ENCODE data around the gene ACOX1.

ACOX1 gene
- total RNA-seq = 31.6 to 86.9 (median 66.6) reads per million in 9 experiments

DNA sequence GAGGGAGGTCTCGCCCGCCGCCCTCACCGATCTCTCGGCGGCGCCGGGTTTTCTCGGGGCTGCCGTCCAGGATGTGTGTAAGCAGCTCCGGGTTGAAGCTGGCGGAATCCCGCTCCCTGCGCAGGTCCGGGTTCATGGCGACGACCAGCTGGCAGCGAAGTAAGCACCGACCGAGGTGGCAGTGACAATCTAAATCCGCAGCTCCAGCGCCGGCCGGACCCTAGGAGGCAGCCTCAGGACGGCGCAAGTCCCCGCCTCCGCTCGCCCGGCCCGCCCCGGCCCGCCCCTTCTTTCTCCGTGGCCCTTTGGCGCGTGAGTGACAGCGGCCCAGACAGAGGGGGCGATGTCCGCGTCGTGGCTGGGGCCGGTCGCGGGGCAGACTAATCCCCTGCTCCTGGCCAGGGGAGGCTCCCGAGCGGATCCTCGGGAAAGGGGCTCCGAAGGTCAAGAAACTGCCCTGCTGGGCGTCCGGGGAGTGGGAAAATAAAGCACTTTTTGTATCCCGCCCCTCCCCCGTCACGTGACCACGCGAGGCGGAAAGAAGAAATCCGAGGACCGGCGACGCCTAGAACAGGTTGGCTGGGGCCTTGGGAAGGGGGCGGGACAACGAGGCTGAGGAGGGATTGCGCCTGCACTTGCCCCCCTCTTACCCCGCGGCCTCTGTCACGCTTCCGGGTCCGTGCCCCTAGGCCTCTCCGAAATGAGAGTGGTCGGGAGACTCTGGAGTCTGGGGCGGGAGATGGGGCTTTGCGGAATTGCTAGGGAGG lies at the start of gene ACOX1, which contains the start of gene TEN1:
Gene ACOX1 (minus strand): TSS at position 229 of the 767 bp plus-strand sequence. CDS start 93 bp downstream, at position 136.
Gene TEN1 (plus strand): TSS at position 303 of the 767 bp plus-strand sequence. CDS start 6,953 bp downstream, outside the sequence.
- H3K9me3 Mint-ChIP-seq = no peaks in the 10 kb centered on the region
- peak within 1 kb of the TSS; percentile 100 for H3K4me3 Mint-ChIP-seq
- no peaks in the 10 kb centered on the region for H3K27me3 Mint-ChIP-seq
- ATAC-seq (replicated peaks) (peak; percentile 93), DNase-seq (peak; percentile 91 to 95 (median 93))
- peaks cover 14% of the 10 kb centered on the region for H3K36me3 Mint-ChIP-seq (ENCODE audit: insufficient read depth)
- peaks cover 11 to 23% of the 10 kb centered on the region in 2 donors for H3K4me1 Mint-ChIP-seq (ENCODE audit: low read depth in 2 of 2)
- H3K27ac Mint-ChIP-seq = peak within 1 kb of the TSS; percentile 100

DNA sequence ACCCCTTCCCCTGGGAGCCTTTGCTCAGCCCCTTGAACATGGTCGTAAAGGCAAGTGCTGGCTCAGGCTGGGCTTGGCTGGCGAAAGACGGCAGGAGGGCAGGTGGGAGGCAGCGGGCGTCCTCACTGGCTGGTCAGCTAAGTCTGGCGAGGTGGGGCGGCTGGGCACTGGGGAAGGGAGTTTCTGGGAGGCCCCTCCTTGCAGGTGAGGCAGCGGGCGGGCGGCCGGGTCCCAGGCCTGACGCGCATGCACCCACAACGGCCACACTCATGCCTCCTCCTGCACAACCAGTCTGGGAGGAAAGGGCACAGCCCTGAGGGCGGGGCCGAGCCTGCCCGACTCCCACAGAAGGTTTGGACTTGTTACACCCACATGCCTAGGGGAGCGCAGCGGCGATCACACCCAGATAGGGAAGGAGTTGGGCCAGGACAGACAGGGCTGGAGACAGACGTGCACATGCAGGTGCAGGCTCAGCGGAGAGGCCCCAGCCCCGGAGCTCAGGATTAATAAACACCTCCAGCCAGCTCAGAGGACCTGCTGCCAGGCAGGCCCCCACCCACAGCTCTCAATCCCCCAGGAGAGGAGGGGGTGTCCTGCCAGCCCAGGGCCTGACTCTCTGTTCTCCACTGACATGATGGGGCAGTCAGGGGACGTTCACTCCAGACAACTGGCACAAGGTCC lies 48.3 kb upstream of the ACOX1 start, which contains the start of gene EVPL:
Gene EVPL (minus strand): TSS at position 148 of the 681 bp plus-strand sequence. CDS start 108 bp downstream, at position 40.
- Mint-ChIP-seq H3K36me3 (ENCODE audit: insufficient read depth) (no peaks in the 10 kb centered on the region), H3K27ac (peak within 1 kb of the TSS in 1 of 2 donors; percentile 19), H3K27me3 (no peaks in the 10 kb centered on the region), H3K4me1 (ENCODE audit: low read depth in 2 of 2) (peaks cover 8 to 13% of the 10 kb centered on the region in 2 donors), H3K9me3 (no peaks in the 10 kb centered on the region), H3K4me3 (no peak within 1 kb of the TSS)
- DNase-seq (no peak), ATAC-seq (replicated peaks) (no peak)

DNA sequence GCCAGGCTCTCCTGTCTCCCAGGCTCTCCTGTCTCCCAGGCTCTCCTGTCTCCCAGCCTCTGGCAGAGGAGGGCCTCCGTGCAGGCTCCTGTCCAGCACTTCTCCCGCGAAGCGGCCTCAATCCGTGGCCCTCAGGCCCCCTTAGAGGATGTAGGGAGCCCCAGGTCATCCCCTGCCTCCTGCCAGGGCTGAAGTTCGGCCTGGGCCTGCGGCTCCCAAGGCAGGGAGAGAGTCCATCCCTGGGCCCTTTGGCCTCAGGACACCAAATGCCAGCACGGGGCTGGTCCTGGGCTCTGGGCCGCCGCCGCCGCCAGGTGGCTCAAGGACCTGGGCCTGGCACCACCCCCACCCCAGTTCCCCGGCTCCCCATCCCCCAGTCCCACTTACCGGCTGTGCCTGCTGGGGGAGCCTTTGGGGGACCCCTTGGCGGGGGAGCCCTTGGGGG lies 47.8 kb upstream of the ACOX1 start:
- no peak overlapping the region for H3K4me3 Mint-ChIP-seq
- no peaks in the 10 kb centered on the region for H3K36me3 Mint-ChIP-seq (ENCODE audit: insufficient read depth)
- no peaks in the 10 kb centered on the region for H3K9me3 Mint-ChIP-seq
- DNase-seq (no peak), ATAC-seq (replicated peaks) (no peak)
- peaks cover 8 to 13% of the 10 kb centered on the region in 2 donors for H3K4me1 Mint-ChIP-seq (ENCODE audit: low read depth in 2 of 2)
- H3K27me3 Mint-ChIP-seq = no peaks in the 10 kb centered on the region
- H3K27ac Mint-ChIP-seq = peak overlapping the region in 1 of 2 donors; percentile 19

DNA sequence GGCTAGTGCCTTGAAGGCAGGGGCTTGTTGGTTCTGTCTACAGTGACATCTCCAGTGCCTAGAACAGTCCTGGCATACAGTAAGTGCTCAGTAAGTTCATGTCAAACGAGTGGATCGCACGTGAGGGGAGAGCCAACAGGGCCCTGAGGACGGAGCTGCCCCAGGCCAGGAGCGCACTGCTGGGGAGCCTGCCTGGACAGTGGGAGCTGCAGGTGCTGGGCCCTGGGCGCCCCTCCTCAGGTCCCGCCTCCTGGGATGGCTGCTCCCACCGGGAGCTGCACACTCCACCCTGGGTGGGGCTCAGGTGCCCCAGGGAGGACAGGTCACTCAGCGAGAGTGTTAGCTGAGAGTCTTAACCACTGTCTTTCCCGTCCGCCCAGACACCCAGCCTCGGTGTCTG lies 46.3 kb upstream of the ACOX1 start:
- peak overlapping the region in 1 of 2 donors; percentile 17 for H3K27ac Mint-ChIP-seq
- H3K27me3 Mint-ChIP-seq = no peaks in the 10 kb centered on the region
- DNase-seq = no peak
- no peak for ATAC-seq (replicated peaks)
- no peaks in the 10 kb centered on the region for H3K9me3 Mint-ChIP-seq
- no peaks in the 10 kb centered on the region for H3K36me3 Mint-ChIP-seq (ENCODE audit: insufficient read depth)
- H3K4me1 Mint-ChIP-seq (ENCODE audit: low read depth in 2 of 2) = peaks cover 8 to 13% of the 10 kb centered on the region in 2 donors
- no peak overlapping the region for H3K4me3 Mint-ChIP-seq

DNA sequence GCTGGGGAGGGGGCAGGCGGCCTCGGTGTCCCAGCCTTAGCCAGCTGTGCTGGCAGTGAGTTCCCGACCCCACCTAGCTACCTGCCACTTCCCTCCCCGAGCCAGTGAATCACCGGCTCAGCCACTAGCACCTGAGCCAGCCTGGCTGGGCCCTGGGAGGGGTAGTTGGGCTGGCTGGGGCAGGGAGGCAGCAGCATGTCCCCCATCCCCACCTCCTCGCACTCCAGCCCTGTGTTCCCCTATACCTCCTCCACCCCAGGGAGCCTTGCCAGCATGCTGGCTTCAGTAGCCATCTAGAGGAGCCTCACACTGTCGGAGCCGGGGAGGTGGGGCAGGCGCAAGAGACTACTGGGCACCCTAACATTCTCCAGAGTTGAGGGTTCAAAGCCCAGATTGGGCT lies 45.4 kb upstream of the ACOX1 start:
- Mint-ChIP-seq H3K27me3 (no peaks in the 10 kb centered on the region), H3K9me3 (no peaks in the 10 kb centered on the region), H3K4me3 (no peak overlapping the region), H3K36me3 (ENCODE audit: insufficient read depth) (no peaks in the 10 kb centered on the region), H3K4me1 (ENCODE audit: low read depth in 2 of 2) (peaks cover 3 to 6% of the 10 kb centered on the region in 2 donors), H3K27ac (peak overlapping the region in 1 of 2 donors; percentile 17)
- no peak for ATAC-seq (replicated peaks)
- DNase-seq = no peak

DNA sequence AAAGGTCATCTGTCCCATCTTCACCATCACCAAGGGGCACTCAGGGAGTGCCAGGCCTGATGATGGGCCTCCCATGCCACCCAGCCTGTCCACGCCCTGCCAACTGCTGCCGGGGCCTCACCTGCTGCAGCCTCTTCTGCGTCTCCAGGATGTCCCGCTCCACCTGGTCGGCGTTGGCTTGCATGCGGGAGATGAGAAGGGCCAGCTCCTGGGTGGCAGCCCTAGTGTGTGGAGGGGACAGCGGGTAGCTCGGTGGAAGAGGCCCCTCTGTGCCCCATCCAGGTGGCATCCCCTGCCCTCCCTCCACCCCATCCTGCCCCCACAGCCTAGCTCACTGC lies 44.9 kb upstream of the ACOX1 start:
- Mint-ChIP-seq H3K36me3 (ENCODE audit: insufficient read depth) (no peaks in the 10 kb centered on the region), H3K4me3 (no peak overlapping the region), H3K27ac (no peak overlapping the region), H3K4me1 (ENCODE audit: low read depth in 2 of 2) (peaks cover 0 to 1% of the 10 kb centered on the region in 2 donors), H3K27me3 (no peaks in the 10 kb centered on the region), H3K9me3 (no peaks in the 10 kb centered on the region)
- no peak for DNase-seq
- ATAC-seq (replicated peaks) = no peak

DNA sequence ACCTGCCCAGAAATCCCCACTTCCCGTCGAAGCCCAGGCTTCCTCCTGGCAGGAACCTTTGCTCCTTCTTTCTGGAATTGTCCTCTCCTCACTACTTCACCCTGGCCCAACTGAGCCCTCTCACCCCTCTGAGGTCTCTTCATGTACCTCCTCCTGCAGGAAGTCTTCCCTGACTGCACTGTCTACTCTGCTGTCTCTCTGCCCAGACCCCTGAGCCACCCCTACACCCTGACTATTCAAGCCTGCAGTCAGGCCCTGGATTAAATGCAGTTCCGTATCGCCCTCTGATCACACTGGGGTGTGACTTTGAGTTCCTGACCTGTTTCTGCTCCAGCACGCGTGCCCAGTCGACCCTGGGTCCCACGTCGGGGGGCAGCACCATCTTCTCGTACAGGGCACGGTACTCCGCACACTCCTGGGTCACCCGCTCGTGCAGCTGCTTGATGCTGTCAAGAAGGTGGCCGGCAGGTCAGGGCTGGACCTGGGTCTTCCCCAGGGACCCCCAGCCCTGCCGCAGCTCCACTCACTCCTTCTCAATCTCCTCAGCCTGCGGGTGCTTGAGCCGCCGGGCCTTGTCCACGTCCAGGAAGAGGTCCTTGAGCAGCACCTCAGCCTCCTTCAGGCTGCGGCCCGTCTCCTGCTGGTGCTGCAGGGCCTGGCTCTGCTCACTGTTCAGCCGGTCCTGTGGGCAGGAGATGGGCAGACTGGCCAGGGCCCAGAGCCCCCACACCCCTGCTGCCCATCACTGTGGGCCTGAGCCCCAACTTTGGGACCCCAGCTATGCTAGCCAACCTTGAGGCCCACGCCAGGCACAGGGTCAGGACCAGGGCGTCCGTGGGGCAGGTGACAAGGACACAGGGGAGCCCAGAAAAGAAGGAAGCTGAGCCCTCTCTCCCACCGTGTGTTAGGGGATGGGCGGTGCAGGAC lies 44.3 kb upstream of the ACOX1 start:
- H3K4me1 Mint-ChIP-seq (ENCODE audit: low read depth in 2 of 2) = no peaks in the 10 kb centered on the region
- no peaks in the 10 kb centered on the region for H3K9me3 Mint-ChIP-seq
- no peak overlapping the region for H3K4me3 Mint-ChIP-seq
- ATAC-seq (replicated peaks) (no peak), DNase-seq (no peak)
- H3K27me3 Mint-ChIP-seq = no peaks in the 10 kb centered on the region
- H3K36me3 Mint-ChIP-seq (ENCODE audit: insufficient read depth) = no peaks in the 10 kb centered on the region
- peak overlapping the region in 1 of 2 donors; percentile 10 for H3K27ac Mint-ChIP-seq

DNA sequence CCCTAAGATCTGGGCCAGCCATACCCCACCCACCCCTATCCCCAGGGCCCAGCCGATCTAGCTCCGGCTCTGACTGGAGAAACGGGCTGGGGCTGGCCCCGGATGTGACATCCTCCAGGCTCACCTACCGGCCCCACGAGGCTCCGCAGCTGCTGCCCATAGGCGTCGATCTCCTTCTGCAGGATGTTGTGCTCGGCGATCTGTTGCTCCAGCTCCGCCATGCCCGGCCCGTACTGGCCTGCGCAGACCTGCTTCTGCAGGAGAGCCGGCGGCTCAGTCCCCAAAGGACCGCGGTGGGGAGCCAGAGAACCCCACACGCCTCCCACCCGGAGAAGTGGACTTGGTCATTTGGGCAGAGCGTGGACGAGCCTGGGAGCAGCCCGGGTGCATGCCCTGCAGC lies 43.3 kb upstream of the ACOX1 start:
- H3K9me3 Mint-ChIP-seq = no peaks in the 10 kb centered on the region
- no peak for ATAC-seq (replicated peaks)
- no peak overlapping the region for H3K4me3 Mint-ChIP-seq

DNA sequence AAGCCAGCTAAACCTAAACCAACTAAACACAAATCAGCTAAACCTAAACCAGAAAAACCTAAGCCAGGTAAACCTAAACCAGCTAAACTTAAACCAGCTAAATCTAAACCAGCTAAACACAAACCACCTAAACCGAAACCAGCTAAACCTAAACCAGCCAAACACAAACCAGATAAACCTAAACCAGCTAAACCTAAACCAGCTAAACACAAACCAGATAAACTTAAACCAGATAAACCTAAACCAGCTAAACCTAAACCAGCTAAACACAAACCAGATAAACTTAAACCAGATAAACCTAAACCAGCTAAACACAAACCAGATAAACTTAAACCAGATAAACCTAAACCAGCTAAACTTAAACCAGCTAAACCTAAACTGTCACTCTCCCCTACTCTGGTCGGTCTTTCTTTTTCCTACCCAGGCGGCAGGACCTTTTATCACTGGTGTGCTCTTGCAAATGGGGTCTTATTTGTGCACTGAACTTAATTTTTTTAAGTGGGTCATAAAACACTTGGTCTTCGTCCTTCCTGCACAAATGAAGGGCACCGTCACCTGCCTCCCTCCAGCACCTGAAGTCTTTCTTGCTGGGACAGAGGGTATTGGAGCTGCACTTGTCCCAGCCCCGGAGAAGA lies 41.0 kb upstream of the ACOX1 start:
- no peaks in the 10 kb centered on the region for H3K9me3 Mint-ChIP-seq
- no peaks in the 10 kb centered on the region for H3K27me3 Mint-ChIP-seq
- DNase-seq (no peak), ATAC-seq (replicated peaks) (no peak)
- H3K36me3 Mint-ChIP-seq (ENCODE audit: insufficient read depth) = no peaks in the 10 kb centered on the region
- H3K4me3 Mint-ChIP-seq = no peak overlapping the region
- H3K4me1 Mint-ChIP-seq (ENCODE audit: low read depth in 2 of 2) = no peaks in the 10 kb centered on the region
- H3K27ac Mint-ChIP-seq = peak overlapping the region in 1 of 2 donors; percentile 31

More for the DNA sequence above, 43.3 kb upstream of the ACOX1 start:
- Mint-ChIP-seq H3K27ac (no peak overlapping the region), H3K4me1 (ENCODE audit: low read depth in 2 of 2) (no peaks in the 10 kb centered on the region), H3K27me3 (no peaks in the 10 kb centered on the region), H3K36me3 (ENCODE audit: insufficient read depth) (no peaks in the 10 kb centered on the region)
- DNase-seq = no peak

DNA sequence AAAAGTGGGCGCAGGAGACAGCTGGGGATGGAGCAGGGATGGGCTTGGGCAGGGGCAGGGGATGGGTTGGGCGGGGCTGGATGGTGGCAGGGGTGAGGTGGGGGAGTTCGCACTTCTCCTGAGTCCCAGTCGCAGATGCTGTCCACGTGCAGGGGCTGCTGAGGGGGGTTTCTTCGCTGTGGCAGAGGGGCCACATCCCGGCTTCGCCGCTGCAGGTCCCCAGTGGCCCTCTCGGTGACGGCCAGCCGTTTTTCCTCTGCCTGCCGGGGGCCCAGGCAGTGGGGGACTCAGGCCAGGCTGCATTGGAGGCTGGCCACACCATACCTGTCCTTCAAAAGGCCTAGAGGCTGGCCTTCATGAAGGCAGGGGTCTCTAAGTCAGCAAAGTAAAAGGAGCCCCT lies 39.8 kb upstream of the ACOX1 start:
- DNase-seq = no peak
- H3K4me3 Mint-ChIP-seq = no peak overlapping the region

DNA sequence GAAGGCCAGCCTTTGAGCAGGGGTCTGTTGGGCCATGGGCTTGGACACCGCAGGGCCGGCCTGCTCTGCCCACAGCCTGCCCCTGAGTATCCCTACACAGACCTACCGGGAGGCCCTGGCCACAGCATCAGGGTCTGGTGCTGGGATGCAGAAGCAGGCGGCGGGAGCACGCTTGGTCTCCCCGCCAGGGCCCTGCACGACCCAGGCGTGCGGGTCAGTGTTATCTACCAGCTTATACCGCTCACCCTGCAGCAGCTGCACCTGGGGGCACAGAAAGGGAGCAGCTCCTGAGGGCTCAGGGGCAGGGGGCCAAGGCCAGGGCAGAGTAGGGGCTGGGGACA lies 39.3 kb upstream of the ACOX1 start:
- peak overlapping the region in 1 of 2 donors; percentile 25 for H3K27ac Mint-ChIP-seq
- no peaks in the 10 kb centered on the region for H3K36me3 Mint-ChIP-seq (ENCODE audit: insufficient read depth)
- H3K4me1 Mint-ChIP-seq (ENCODE audit: low read depth in 2 of 2) = peaks cover 6% of the 10 kb centered on the region in 2 donors
- no peaks in the 10 kb centered on the region for H3K27me3 Mint-ChIP-seq
- no peak for ATAC-seq (replicated peaks)
- DNase-seq = no peak
- no peak overlapping the region for H3K4me3 Mint-ChIP-seq
- no peaks in the 10 kb centered on the region for H3K9me3 Mint-ChIP-seq

More for the DNA sequence above, 39.8 kb upstream of the ACOX1 start:
- Mint-ChIP-seq H3K27me3 (no peaks in the 10 kb centered on the region), H3K9me3 (no peaks in the 10 kb centered on the region), H3K4me1 (ENCODE audit: low read depth in 2 of 2) (peaks cover 6% of the 10 kb centered on the region in 2 donors), H3K36me3 (ENCODE audit: insufficient read depth) (no peaks in the 10 kb centered on the region), H3K27ac (peak overlapping the region in 1 of 2 donors; percentile 25)
- ATAC-seq (replicated peaks) = no peak

DNA sequence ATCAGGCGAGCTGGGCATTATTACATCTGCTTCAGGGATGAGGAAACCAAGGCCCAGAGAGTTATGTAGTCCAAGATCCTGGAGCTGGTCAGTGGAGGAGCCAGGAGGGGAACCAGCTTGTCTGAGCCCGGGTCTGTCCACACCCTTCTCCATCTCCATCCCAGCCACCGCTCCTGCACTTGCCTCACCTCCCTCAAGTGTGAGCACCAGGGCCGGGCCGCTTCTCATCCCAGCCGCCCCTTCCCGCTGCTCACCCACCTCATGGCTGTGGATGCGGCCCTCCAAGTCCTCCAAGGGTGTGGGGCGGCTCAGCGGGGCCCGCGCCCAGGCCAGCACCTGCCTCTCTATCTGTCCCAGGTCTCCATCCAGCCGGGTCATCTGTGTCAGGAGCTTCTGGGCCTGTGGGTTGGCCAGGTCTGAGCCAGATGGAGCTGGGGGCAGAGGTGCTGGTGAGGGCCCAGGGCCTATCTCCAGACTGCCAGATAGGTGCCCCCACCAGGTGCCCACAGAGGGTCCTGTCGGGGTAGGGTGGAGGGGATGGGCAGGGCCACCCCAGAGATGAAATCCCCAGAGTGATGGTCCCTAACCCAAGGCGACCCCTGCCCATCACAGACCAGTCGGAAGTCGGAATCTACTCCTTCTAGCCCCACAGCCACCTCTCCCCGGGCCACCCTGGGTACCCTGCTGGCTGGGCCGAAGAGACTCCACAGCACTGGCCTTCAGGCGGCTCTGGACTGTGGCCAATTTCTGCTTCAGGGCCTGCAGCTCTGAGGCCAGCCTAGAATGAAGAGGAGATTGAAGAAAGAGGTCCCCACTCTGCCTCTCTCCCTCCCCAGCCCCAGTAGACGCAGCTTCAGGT lies 38.7 kb upstream of the ACOX1 start:
- ATAC-seq (replicated peaks) (no peak), DNase-seq (no peak)
- Mint-ChIP-seq H3K27ac (no peak overlapping the region), H3K27me3 (no peaks in the 10 kb centered on the region), H3K4me3 (no peak overlapping the region), H3K9me3 (no peaks in the 10 kb centered on the region), H3K4me1 (ENCODE audit: low read depth in 2 of 2) (peaks cover 6% of the 10 kb centered on the region in 2 donors), H3K36me3 (ENCODE audit: insufficient read depth) (no peaks in the 10 kb centered on the region)
